PC-9 (cell line): Measurements from ENCODE around the gene ZNF135.

Source experiments
- CTCF ChIP-seq: fragments of 200-600 bp; sonication (generic); conservative IDR thresholded peaks from 2 replicates; pipeline ENCODE4 v1.6.1; 2017; ENCODE audit warnings: mixed run types, antibody characterized with exemption, mild to moderate bottlenecking, moderate library complexity
- EZH2 ChIP-seq: fragments of 200-600 bp; sonication (generic); IDR thresholded peaks from 2 replicates; pipeline ENCODE4 v1.8.0; 2017; ENCODE audit warnings: antibody characterized with exemption, low read depth

- TF ChIP-seq EZH2: no peak
- TF ChIP-seq CTCF: no peak
Measured at GRCh38 chr19:58056261-58056660, 2.8 kb upstream of the ZNF135 start.
